Dendritic cell treated with granulocyte-macrophage colony-stimulating factor and Interleukin-4, amounts not matched to agents 40 ng/mL and 50 ng/mL, for 4 days (primary cell): Measurements from ENCODE around the gene BCAS3.

Experiments
- H3K27ac Mint-ChIP-seq: one replicate; pipeline ENCODE4 v1.8.0; 2022; ENCODE audit warnings: mild to moderate bottlenecking, mixed read lengths
- H3K27me3 Mint-ChIP-seq: one replicate; pipeline ENCODE4 v1.8.0; 2022; ENCODE audit warnings: mild to moderate bottlenecking, mixed read lengths
- H3K36me3 Mint-ChIP-seq: one replicate; pipeline ENCODE4 v1.8.0; 2022; ENCODE audit warnings: low read depth, mixed read lengths
- H3K4me1 Mint-ChIP-seq: one replicate; pipeline ENCODE4 v1.8.0; 2022; ENCODE audit warnings: low read depth, mixed read lengths
- H3K4me3 Mint-ChIP-seq: one replicate; pipeline ENCODE4 v1.8.0; 2022; ENCODE audit warnings: mild to moderate bottlenecking, moderate library complexity, mixed read lengths
- H3K9me3 Mint-ChIP-seq: one replicate; pipeline ENCODE4 v1.8.0; 2022; ENCODE audit warnings: mixed read lengths
- intact Hi-C: fragments of 100-400 bp; cut with micrococcal nuclease; formaldehyde crosslinking; loops from one replicate; pipeline ENCODE4 v1.15.0; 2022

The BCAS3 gene

GRCh38 chr17:61177351-61177750, 499.7 kb downstream of the BCAS3 start:
- Mint-ChIP-seq H3K36me3 (no peaks in the 10 kb centered on the region), H3K27ac (no peak overlapping the region), H3K27me3 (no peaks in the 10 kb centered on the region), H3K4me3 (no peak overlapping the region), H3K9me3 (peaks cover 8% of the 10 kb centered on the region), H3K4me1 (no peaks in the 10 kb centered on the region)
- intact Hi-C loops: no loop called here

- H3K9me3 Mint-ChIP-seq: peaks cover 8% of the 10 kb centered on the region
- intact Hi-C loops: no loop called here
- no peak overlapping the region for H3K4me3 Mint-ChIP-seq
- no peak overlapping the region for H3K27ac Mint-ChIP-seq
- no peaks in the 10 kb centered on the region for H3K4me1 Mint-ChIP-seq
- H3K27me3 Mint-ChIP-seq: no peaks in the 10 kb centered on the region
- no peaks in the 10 kb centered on the region for H3K36me3 Mint-ChIP-seq
These were observed 500.6 kb downstream of the BCAS3 start for GRCh38 chr17:61178284-61178683.

GRCh38 chr17:61179380-61179806, 501.7 kb downstream of the BCAS3 start:
- Mint-ChIP-seq H3K9me3 (peaks cover 2% of the 10 kb centered on the region), H3K4me3 (no peak overlapping the region), H3K27me3 (no peaks in the 10 kb centered on the region), H3K36me3 (no peaks in the 10 kb centered on the region), H3K27ac (no peak overlapping the region), H3K4me1 (no peaks in the 10 kb centered on the region)
- intact Hi-C loops: no loop called here

- H3K4me3 Mint-ChIP-seq: no peak overlapping the region
- H3K27ac Mint-ChIP-seq: no peak overlapping the region
- no peaks in the 10 kb centered on the region for H3K9me3 Mint-ChIP-seq
- no peaks in the 10 kb centered on the region for H3K4me1 Mint-ChIP-seq
- H3K36me3 Mint-ChIP-seq: no peaks in the 10 kb centered on the region
- intact Hi-C loops: no loop called here
- H3K27me3 Mint-ChIP-seq: no peaks in the 10 kb centered on the region
These were observed 506.1 kb downstream of the BCAS3 start for GRCh38 chr17:61183793-61184192.

- Mint-ChIP-seq H3K9me3 (no peaks in the 10 kb centered on the region), H3K4me1 (no peaks in the 10 kb centered on the region), H3K4me3 (no peak overlapping the region), H3K36me3 (no peaks in the 10 kb centered on the region), H3K27me3 (no peaks in the 10 kb centered on the region), H3K27ac (no peak overlapping the region)
- intact Hi-C loops: no loop called here
These were observed 507.7 kb downstream of the BCAS3 start for GRCh38 chr17:61185385-61185784.

GRCh38 chr17:61187038-61187437, 509.4 kb downstream of the BCAS3 start:
- Mint-ChIP-seq H3K4me1 (no peaks in the 10 kb centered on the region), H3K27me3 (no peaks in the 10 kb centered on the region), H3K36me3 (no peaks in the 10 kb centered on the region), H3K9me3 (peaks cover 6% of the 10 kb centered on the region), H3K4me3 (no peak overlapping the region), H3K27ac (no peak overlapping the region)
- intact Hi-C loops: no loop called here

- H3K9me3 Mint-ChIP-seq: peaks cover 6% of the 10 kb centered on the region
- H3K27ac Mint-ChIP-seq: no peak overlapping the region
- no peaks in the 10 kb centered on the region for H3K36me3 Mint-ChIP-seq
- H3K27me3 Mint-ChIP-seq: no peaks in the 10 kb centered on the region
- intact Hi-C loops: no loop called here
- no peak overlapping the region for H3K4me3 Mint-ChIP-seq
- H3K4me1 Mint-ChIP-seq: no peaks in the 10 kb centered on the region
These were observed 510.4 kb downstream of the BCAS3 start for GRCh38 chr17:61188081-61188480.

- no peaks in the 10 kb centered on the region for H3K36me3 Mint-ChIP-seq
- no peaks in the 10 kb centered on the region for H3K27me3 Mint-ChIP-seq
- no peak overlapping the region for H3K27ac Mint-ChIP-seq
- no peaks in the 10 kb centered on the region for H3K4me1 Mint-ChIP-seq
- intact Hi-C loops: no loop called here
- H3K4me3 Mint-ChIP-seq: no peak overlapping the region
- H3K9me3 Mint-ChIP-seq: peaks cover 6% of the 10 kb centered on the region
These were observed 512.3 kb downstream of the BCAS3 start for GRCh38 chr17:61189968-61190367.

- Mint-ChIP-seq H3K4me1 (no peaks in the 10 kb centered on the region), H3K4me3 (no peak overlapping the region), H3K36me3 (no peaks in the 10 kb centered on the region), H3K9me3 (peaks cover 5% of the 10 kb centered on the region), H3K27ac (no peak overlapping the region), H3K27me3 (no peaks in the 10 kb centered on the region)
- intact Hi-C loops: no loop called here
These were observed 518.7 kb downstream of the BCAS3 start for GRCh38 chr17:61196302-61196704.

GRCh38 chr17:61196799-61197198, 519.1 kb downstream of the BCAS3 start:
- no peaks in the 10 kb centered on the region for H3K4me1 Mint-ChIP-seq
- intact Hi-C loops: no loop called here
- H3K27me3 Mint-ChIP-seq: no peaks in the 10 kb centered on the region
- H3K4me3 Mint-ChIP-seq: no peak overlapping the region
- no peaks in the 10 kb centered on the region for H3K9me3 Mint-ChIP-seq
- no peaks in the 10 kb centered on the region for H3K36me3 Mint-ChIP-seq
- H3K27ac Mint-ChIP-seq: no peak overlapping the region

- H3K4me3 Mint-ChIP-seq: no peak overlapping the region
- H3K9me3 Mint-ChIP-seq: no peaks in the 10 kb centered on the region
- intact Hi-C loops: loop anchor here (10.0 kb wide), 1 partner anchor 95 kb away; no protein-coding TSS in a partner anchor
- H3K27ac Mint-ChIP-seq: no peak overlapping the region
- H3K4me1 Mint-ChIP-seq: no peaks in the 10 kb centered on the region
- H3K27me3 Mint-ChIP-seq: no peaks in the 10 kb centered on the region
- no peaks in the 10 kb centered on the region for H3K36me3 Mint-ChIP-seq
These were observed 522.0 kb downstream of the BCAS3 start for GRCh38 chr17:61199431-61200338.

GRCh38 chr17:61200339-61200715, 522.7 kb downstream of the BCAS3 start:
- Mint-ChIP-seq H3K4me3 (no peak overlapping the region), H3K9me3 (no peaks in the 10 kb centered on the region), H3K27me3 (no peaks in the 10 kb centered on the region), H3K4me1 (no peaks in the 10 kb centered on the region), H3K27ac (no peak overlapping the region), H3K36me3 (no peaks in the 10 kb centered on the region)
- intact Hi-C loops: loop anchor here (10.0 kb wide), 1 partner anchor 94 kb away; no protein-coding TSS in a partner anchor

- Mint-ChIP-seq H3K27me3 (no peaks in the 10 kb centered on the region), H3K27ac (no peak overlapping the region), H3K4me3 (no peak overlapping the region), H3K36me3 (no peaks in the 10 kb centered on the region), H3K9me3 (no peaks in the 10 kb centered on the region), H3K4me1 (no peaks in the 10 kb centered on the region)
- intact Hi-C loops: loop anchor here (10.0 kb wide), 1 partner anchor 94 kb away; no protein-coding TSS in a partner anchor
These were observed 523.6 kb downstream of the BCAS3 start for GRCh38 chr17:61201211-61201610.

GRCh38 chr17:61202564-61202963, 524.9 kb downstream of the BCAS3 start:
- Mint-ChIP-seq H3K27ac (no peak overlapping the region), H3K36me3 (no peaks in the 10 kb centered on the region), H3K4me1 (no peaks in the 10 kb centered on the region), H3K27me3 (no peaks in the 10 kb centered on the region), H3K9me3 (no peaks in the 10 kb centered on the region), H3K4me3 (no peak overlapping the region)
- intact Hi-C loops: loop anchor here (10.0 kb wide), 1 partner anchor 92 kb away; no protein-coding TSS in a partner anchor
